Measurements from ENCODE around the gene CCDC124. TPM values are rescaled to one million over a fixed set of nuclear protein-coding genes. Genes with fewer than 3 reads are reported as not detected.
A peak's percentile ranks its signal among the peaks of the same experiment; 100 is the strongest.

The CCDC124 gene
- polyA plus RNA-seq, 1 donor, result 49.7 TPM

DNA sequence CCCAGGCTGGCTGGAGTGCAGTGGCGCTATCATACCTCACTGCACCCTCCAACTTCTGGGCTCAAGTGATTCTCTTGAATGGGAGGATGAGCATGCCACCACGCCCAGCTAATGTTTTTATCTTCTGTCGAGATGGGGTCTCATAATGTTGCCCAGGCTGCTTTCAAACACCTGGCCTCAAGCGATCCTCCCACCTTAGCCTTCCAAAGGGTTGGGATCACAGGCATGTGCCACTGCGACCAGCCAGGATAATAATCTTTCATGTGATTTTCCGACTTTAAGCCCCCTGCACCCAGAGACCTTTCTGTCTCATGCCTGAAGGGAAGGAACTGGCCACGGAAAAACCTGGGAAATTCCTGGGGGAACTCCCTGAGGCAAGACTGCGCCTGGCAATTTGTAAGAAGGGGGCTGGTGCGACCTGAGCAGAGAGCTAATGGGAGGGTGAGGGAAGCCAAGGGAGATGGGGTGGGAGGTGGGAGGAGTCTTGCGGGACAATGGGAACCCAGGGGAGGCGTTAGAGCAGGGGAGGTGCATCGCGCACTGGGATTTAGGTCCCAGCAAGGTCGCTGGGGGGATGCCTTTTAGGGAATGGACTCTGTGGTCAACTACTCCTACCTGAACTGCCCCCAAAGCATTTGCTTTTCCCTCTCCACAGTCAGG, 1.2 kb upstream of the CCDC124 start:
- Histone ChIP-seq H3K27ac (ENCODE audit: low read length) (no peak overlapping the region), H3K4me3 (ENCODE audit: low read length) (peak overlapping the region; percentile 84), H3K9me3 (ENCODE audit: control insufficient read depth, low read depth, low read length) (no peaks in the 10 kb centered on the region), H3K36me3 (ENCODE audit: control insufficient read depth, insufficient read depth, low read length) (peaks cover 4% of the 10 kb centered on the region), H3K4me1 (ENCODE audit: control insufficient read depth, insufficient read depth, low read length) (peaks cover 10% of the 10 kb centered on the region), H3K27me3 (ENCODE audit: control insufficient read depth, insufficient read depth, low read length) (peaks cover 7% of the 10 kb centered on the region)
- no CpG with 5 or more reads among the region's 14 CpGs for WGBS (ENCODE audit: insufficient coverage, low lambda C conversion rate)
- peak in 1 of 2 donors; percentile 26 for DNase-seq

DNA sequence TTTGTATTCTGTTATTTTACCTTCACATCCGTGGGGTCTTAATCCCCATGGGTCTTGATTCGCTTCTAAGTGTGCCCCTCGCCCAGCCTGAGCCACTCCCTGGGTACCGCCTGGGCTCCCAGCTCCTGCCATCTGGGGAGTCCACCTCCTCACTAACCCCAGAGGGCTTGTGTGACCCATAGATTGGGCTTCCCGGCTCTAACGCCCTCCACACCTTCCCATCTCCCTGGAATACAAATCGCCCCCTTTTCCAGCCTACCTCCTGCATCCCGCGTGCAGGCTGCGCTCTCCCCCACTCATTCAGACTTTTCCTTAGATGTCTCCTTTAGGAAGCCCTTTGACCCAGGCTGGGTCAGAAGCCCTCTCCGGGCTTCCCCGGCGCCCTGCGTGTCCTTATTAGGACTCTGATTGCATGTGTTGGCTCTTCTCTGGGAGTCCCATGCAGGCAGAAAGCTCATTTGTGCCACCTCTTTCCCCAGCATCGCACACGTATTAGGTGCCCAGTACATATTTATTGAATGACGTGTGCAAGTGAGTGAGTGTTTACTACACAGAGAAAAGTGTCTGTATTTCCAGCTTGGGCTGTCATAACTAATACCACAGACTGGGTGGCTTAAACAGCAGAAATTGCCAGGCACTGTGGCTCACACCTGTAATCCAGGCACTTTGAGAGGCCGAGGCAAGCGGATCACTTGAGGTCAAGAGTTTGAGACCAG, 757 bp downstream of the CCDC124 start:
- Histone ChIP-seq H3K27me3 (ENCODE audit: control insufficient read depth, insufficient read depth, low read length) (peaks cover 7% of the 10 kb centered on the region), H3K9me3 (ENCODE audit: control insufficient read depth, low read depth, low read length) (no peaks in the 10 kb centered on the region), H3K36me3 (ENCODE audit: control insufficient read depth, insufficient read depth, low read length) (peaks cover 9% of the 10 kb centered on the region), H3K27ac (ENCODE audit: low read length) (no peak overlapping the region), H3K4me1 (ENCODE audit: control insufficient read depth, insufficient read depth, low read length) (peaks cover 10% of the 10 kb centered on the region), H3K4me3 (ENCODE audit: low read length) (peak overlapping the region; percentile 84)
- DNase-seq, result peak in 1 of 2 donors; percentile 21
- WGBS (ENCODE audit: insufficient coverage, low lambda C conversion rate), result no CpG with 5 or more reads among the region's 19 CpGs

DNA sequence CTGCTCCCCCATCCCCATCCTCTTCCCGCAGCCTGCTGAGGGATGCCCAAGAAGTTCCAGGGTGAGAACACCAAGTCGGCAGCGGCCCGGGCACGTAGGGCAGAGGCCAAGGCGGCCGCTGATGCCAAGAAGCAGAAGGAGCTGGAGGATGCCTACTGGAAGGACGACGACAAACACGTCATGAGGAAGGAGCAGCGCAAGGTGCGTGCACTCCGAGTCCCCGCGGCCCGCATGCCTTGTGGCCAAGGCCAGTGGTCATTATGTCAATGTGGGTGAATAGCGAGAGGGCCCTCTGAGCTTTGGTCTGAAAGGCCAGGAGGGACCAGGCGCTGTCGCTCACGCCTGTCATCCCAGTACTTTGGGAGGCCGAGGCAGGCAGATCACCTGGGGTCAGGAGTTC, 3.6 kb downstream of the CCDC124 start:
- WGBS (ENCODE audit: insufficient coverage, low lambda C conversion rate), result no CpG with 5 or more reads among the region's 21 CpGs
- Histone ChIP-seq H3K36me3 (ENCODE audit: control insufficient read depth, insufficient read depth, low read length) (peaks cover 11% of the 10 kb centered on the region), H3K27ac (ENCODE audit: low read length) (no peak overlapping the region), H3K4me3 (ENCODE audit: low read length) (no peak overlapping the region), H3K4me1 (ENCODE audit: control insufficient read depth, insufficient read depth, low read length) (peaks cover 10% of the 10 kb centered on the region), H3K27me3 (ENCODE audit: control insufficient read depth, insufficient read depth, low read length) (peaks cover 6% of the 10 kb centered on the region), H3K9me3 (ENCODE audit: control insufficient read depth, low read depth, low read length) (no peaks in the 10 kb centered on the region)
- DNase-seq, result no peak

DNA sequence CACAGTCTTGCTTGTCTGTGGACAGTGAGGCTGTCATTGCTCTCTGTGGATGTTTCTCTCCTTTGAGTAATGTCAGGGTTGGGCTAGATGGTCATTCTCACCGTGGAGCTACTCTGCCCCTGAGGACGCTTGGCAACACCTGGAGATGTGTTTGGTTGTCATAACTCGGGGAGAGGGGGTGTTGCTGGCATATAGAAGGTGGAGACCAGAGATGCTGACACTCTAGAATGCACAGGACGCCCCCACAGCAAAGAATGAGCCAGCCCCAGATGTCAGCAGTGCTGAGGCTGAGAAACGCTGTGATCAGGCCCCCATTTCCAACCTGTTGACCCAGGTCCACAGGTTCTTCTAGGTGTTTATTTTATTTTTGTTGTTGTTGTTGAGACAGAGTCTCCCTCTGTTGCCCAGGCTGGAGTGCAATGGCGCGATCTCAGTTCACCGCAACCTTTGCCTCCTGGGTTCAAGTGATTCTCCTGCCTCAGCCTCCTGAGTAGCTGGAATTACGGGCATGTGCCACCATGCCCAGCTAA, 4.6 kb downstream of the CCDC124 start:
- H3K27me3 ChIP-seq (ENCODE audit: control insufficient read depth, insufficient read depth, low read length), result no peaks in the 10 kb centered on the region
- H3K27ac ChIP-seq (ENCODE audit: low read length), result no peak overlapping the region
- no peak overlapping the region for H3K4me3 ChIP-seq (ENCODE audit: low read length)
- H3K4me1 ChIP-seq (ENCODE audit: control insufficient read depth, insufficient read depth, low read length), result peaks cover 8% of the 10 kb centered on the region
- peaks cover 11% of the 10 kb centered on the region for H3K36me3 ChIP-seq (ENCODE audit: control insufficient read depth, insufficient read depth, low read length)
- DNase-seq, result no peak
- WGBS (ENCODE audit: insufficient coverage, low lambda C conversion rate), result no CpG with 5 or more reads among the region's 9 CpGs
- no peaks in the 10 kb centered on the region for H3K9me3 ChIP-seq (ENCODE audit: control insufficient read depth, low read depth, low read length)

DNA sequence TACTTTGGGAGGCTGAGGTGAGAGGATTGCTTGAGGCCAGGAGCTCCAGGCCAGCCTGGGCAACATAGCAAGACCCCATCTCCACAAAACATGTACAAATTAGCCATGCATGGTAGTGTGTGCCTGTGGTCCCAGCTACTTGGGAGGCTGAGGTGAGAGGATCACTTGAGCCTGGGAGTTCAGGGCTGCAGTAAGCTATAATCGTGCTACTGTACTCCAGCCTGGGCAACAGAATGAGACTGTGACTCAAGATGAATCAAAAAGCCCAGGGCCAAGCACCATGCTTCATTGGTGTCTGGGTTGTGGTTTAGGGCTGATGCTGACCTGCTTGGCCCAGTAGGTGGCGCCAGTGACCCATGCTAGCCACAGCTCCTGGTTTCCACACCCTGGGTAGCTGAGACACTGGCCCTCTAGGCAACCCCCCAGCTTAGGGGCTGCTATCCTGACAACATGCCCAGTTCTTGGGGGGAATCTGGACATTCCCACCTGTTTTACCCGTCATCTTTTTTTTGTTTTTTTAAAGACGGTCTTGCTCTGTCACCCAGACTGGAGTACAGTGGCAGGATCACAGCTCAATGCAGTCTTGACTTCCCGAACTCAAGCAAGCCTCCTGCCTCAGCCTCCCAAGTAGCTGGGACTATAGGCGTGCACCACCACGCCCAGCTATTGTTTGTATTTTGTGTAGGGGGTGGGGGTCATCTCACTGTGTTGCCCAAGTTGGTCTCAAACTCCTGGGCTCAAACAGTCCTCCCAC, 5.5 kb downstream of the CCDC124 start:
- no CpG with 5 or more reads among the region's 7 CpGs for WGBS (ENCODE audit: insufficient coverage, low lambda C conversion rate)
- Histone ChIP-seq H3K4me3 (ENCODE audit: low read length) (no peak overlapping the region), H3K27ac (ENCODE audit: low read length) (no peak overlapping the region), H3K36me3 (ENCODE audit: control insufficient read depth, insufficient read depth, low read length) (peaks cover 11% of the 10 kb centered on the region), H3K9me3 (ENCODE audit: control insufficient read depth, low read depth, low read length) (no peaks in the 10 kb centered on the region), H3K27me3 (ENCODE audit: control insufficient read depth, insufficient read depth, low read length) (no peaks in the 10 kb centered on the region), H3K4me1 (ENCODE audit: control insufficient read depth, insufficient read depth, low read length) (peaks cover 7% of the 10 kb centered on the region)
- DNase-seq, result peak; percentile 47 to 48

DNA sequence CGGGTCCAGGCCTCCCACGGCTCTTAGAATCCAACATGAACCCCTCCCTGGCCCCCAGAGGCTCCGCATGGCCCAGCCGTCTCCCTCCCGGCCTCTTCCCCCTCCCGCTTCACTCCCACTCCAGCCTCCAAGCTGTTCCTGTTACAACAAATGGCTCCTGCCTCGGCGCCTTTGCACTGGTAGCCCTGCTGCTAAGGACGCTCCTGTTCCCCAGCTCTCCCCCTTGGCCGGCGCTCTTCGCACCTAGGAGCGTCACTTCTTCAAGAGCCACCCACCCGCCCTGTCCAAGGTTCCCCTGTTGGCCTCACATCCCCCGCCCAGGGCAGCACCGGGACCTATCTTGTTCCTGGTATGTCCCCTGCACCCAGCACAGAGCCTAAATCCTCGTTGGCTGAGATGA, 9.4 kb downstream of the CCDC124 start:
- peaks cover 9% of the 10 kb centered on the region for H3K36me3 ChIP-seq (ENCODE audit: control insufficient read depth, insufficient read depth, low read length)
- no peaks in the 10 kb centered on the region for H3K27me3 ChIP-seq (ENCODE audit: control insufficient read depth, insufficient read depth, low read length)
- H3K4me3 ChIP-seq (ENCODE audit: low read length), result no peak overlapping the region
- no peak overlapping the region for H3K27ac ChIP-seq (ENCODE audit: low read length)
- DNase-seq, result peak in 1 of 2 donors; percentile 45
- H3K9me3 ChIP-seq (ENCODE audit: control insufficient read depth, low read depth, low read length), result no peaks in the 10 kb centered on the region
- H3K4me1 ChIP-seq (ENCODE audit: control insufficient read depth, insufficient read depth, low read length), result peaks cover 3% of the 10 kb centered on the region
- no CpG with 5 or more reads among the region's 17 CpGs for WGBS (ENCODE audit: insufficient coverage, low lambda C conversion rate)

DNA sequence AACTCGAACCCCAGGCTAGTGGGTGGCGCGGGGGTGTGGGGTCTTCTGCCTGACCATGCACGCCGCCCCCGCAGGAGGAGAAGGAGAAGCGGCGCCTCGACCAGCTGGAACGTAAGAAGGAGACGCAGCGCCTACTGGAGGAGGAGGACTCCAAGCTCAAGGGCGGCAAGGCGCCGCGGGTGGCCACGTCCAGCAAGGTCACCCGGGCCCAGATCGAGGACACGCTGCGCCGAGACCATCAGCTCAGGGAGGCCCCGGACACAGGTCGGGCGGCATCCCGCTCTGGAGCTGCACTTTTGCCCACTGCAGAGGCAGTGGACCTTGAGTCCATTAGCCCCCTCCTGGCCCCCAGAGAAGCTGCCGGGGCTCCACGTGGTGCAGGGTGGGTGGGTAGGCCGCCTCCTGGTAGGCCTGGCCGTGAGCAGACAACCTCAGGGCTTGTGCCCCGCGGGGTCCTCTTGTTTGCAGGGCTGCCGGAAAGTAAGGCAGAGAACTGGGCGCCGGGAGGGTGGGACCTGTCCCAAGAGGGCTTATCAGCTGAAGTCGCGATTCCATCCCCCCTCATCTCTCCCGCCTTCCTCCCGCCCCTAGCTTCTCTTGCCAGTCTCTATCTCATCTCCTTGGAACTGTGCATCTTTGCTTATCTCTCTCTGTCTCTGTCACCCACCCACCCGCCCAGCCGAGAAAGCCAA, 9.9 kb downstream of the CCDC124 start:
- no peak overlapping the region for H3K4me3 ChIP-seq (ENCODE audit: low read length)
- peaks cover 7% of the 10 kb centered on the region for H3K36me3 ChIP-seq (ENCODE audit: control insufficient read depth, insufficient read depth, low read length)
- H3K27ac ChIP-seq (ENCODE audit: low read length), result no peak overlapping the region
- no CpG with 5 or more reads among the region's 41 CpGs for WGBS (ENCODE audit: insufficient coverage, low lambda C conversion rate)
- H3K27me3 ChIP-seq (ENCODE audit: control insufficient read depth, insufficient read depth, low read length), result no peaks in the 10 kb centered on the region
- no peaks in the 10 kb centered on the region for H3K9me3 ChIP-seq (ENCODE audit: control insufficient read depth, low read depth, low read length)
- peaks cover 6% of the 10 kb centered on the region for H3K4me1 ChIP-seq (ENCODE audit: control insufficient read depth, insufficient read depth, low read length)
- DNase-seq, result peak in 1 of 2 donors; percentile 66

DNA sequence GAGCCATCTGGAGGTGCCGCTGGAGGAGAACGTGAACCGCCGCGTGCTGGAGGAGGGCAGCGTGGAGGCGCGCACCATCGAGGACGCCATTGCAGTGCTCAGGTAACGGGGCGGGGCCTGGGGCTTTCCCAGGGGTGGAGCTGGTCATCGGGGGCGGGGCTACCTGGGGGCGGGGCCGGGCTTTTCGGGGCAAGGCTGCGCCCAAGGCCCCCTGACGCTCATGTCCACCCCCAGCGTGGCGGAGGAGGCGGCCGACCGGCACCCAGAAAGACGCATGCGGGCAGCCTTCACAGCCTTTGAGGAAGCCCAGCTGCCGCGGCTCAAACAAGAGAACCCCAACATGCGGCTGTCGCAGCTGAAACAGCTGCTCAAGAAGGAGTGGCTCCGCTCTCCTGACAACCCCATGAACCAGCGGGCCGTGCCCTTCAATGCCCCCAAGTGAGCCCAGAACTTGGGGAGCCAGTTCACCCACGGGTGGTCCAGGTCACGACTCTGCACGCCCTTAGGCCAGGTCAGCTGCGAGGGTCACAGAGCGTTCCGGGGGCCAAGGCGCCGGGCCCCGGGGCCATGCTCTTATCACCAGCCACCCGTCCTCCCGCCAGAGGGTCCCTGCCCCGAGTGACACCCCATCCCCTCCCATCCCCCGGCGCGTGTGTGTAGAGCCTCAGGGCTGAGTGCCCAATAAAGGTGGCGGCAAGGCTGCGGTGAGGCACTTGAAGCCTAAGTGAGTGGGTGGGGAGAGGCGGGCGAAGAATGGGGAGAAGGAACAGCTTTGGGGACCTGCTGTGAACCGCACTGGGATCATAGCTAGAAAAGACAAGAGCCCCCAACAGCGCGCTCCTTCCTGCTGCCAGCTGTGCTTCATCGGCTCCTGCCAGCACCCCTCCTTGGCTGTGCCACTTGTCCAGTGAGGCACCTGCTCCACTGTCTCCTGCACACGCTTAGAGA, 10.7 kb downstream of the CCDC124 start:
- Histone ChIP-seq H3K9me3 (ENCODE audit: control insufficient read depth, low read depth, low read length) (no peaks in the 10 kb centered on the region), H3K27ac (ENCODE audit: low read length) (no peak overlapping the region), H3K27me3 (ENCODE audit: control insufficient read depth, insufficient read depth, low read length) (peaks cover under 1% of the 10 kb centered on the region), H3K4me3 (ENCODE audit: low read length) (no peak overlapping the region), H3K36me3 (ENCODE audit: control insufficient read depth, insufficient read depth, low read length) (peaks cover 7% of the 10 kb centered on the region), H3K4me1 (ENCODE audit: control insufficient read depth, insufficient read depth, low read length) (peaks cover 7% of the 10 kb centered on the region)
- no peak for DNase-seq
- no CpG with 5 or more reads among the region's 57 CpGs for WGBS (ENCODE audit: insufficient coverage, low lambda C conversion rate)

DNA sequence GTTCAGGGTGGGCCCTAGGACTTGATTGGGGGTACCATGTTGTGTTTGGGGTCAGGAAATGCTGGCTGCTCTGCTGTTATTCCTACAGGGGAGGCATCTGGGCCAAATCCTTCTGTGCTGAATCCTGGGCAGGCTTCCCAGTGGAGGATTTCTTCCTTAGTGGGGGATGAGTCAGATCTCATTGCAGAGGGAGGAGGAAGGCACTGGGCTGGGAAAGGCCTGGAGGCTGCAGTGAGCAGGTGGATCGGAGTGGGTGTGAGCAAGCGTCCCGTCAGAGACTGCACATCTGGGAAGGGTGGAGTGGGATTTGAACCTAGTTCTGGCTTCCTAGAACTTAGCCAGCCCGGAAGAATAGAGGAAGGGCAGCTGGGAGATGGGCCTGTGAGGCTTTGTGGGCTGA, 11.5 kb downstream of the CCDC124 start:
- Histone ChIP-seq H3K27ac (ENCODE audit: low read length) (no peak overlapping the region), H3K36me3 (ENCODE audit: control insufficient read depth, insufficient read depth, low read length) (peaks cover 6% of the 10 kb centered on the region), H3K9me3 (ENCODE audit: control insufficient read depth, low read depth, low read length) (no peaks in the 10 kb centered on the region), H3K4me3 (ENCODE audit: low read length) (no peak overlapping the region), H3K27me3 (ENCODE audit: control insufficient read depth, insufficient read depth, low read length) (peaks cover 8% of the 10 kb centered on the region), H3K4me1 (ENCODE audit: control insufficient read depth, insufficient read depth, low read length) (peaks cover 14% of the 10 kb centered on the region)
- no CpG with 5 or more reads among the region's 4 CpGs for WGBS (ENCODE audit: insufficient coverage, low lambda C conversion rate)
- no peak for DNase-seq

Measured in large intestine (tissue), 3 donors.